ENCODE measurements around the gene IGF2BP3. TPM values are rescaled to one million over a fixed set of nuclear protein-coding genes. Genes with fewer than 3 reads are reported as not detected.
A peak's percentile ranks its signal among the peaks of the same experiment; 100 is the strongest.

The IGF2BP3 gene
- total RNA-seq, 1 donor from 2014 or later = 2.0 TPM

- Histone ChIP-seq H3K27ac (no peak overlapping the region), H3K4me3 (no peak overlapping the region), H3K36me3 (no peaks in the 10 kb centered on the region), H3K9me3 (no peaks in the 10 kb centered on the region), H3K27me3 (ENCODE audit: low read depth) (no peaks in the 10 kb centered on the region), H3K4me1 (peaks cover 44% of the 10 kb centered on the region)
- DNase-seq = no peak
- peak in 1 of 2 donors; percentile 4 for ATAC-seq
- TF ChIP-seq, protein P1, sequence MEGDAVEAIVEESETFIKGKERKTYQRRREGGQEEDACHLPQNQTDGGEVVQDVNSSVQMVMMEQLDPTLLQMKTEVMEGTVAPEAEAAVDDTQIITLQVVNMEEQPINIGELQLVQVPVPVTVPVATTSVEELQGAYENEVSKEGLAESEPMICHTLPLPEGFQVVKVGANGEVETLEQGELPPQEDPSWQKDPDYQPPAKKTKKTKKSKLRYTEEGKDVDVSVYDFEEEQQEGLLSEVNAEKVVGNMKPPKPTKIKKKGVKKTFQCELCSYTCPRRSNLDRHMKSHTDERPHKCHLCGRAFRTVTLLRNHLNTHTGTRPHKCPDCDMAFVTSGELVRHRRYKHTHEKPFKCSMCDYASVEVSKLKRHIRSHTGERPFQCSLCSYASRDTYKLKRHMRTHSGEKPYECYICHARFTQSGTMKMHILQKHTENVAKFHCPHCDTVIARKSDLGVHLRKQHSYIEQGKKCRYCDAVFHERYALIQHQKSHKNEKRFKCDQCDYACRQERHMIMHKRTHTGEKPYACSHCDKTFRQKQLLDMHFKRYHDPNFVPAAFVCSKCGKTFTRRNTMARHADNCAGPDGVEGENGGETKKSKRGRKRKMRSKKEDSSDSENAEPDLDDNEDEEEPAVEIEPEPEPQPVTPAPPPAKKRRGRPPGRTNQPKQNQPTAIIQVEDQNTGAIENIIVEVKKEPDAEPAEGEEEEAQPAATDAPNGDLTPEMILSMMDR (IDR thresholded peaks at IDR 0.05) = no peak
- intact Hi-C loops (cut with DNase I) = no loop called here
Measured at GRCh38 chr7:23335621-23336020, 134.7 kb downstream of the IGF2BP3 start.

DNA sequence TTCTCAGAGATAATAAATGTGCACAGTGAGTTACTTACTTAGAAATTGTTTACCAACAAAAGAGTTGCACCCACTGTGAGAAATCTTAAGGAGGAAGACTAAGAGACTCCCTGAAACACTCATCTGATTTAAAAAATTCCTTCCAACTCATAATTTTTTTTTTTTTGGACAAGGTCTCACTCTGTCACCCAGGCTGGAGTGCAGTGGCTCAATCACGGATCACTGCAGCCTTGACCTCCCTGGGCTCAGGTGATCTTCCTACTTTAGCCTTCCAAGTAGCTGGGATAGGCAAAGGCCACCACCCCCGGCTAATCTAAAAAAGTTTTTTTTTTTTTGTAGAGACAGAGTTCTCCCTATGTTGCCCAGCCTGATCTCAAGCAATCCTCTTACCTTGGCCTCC is 135.2 kb downstream of the IGF2BP3 start:
- no peaks in the 10 kb centered on the region for H3K36me3 ChIP-seq
- no peak for DNase-seq
- H3K4me1 ChIP-seq = peaks cover 44% of the 10 kb centered on the region
- no peak for ATAC-seq
- TF ChIP-seq, protein P1 (IDR thresholded peaks at IDR 0.05) = no peak
- H3K27ac ChIP-seq = no peak overlapping the region
- no peak overlapping the region for H3K4me3 ChIP-seq
- H3K9me3 ChIP-seq = no peaks in the 10 kb centered on the region
- H3K27me3 ChIP-seq (ENCODE audit: low read depth) = no peaks in the 10 kb centered on the region
- intact Hi-C loops (cut with DNase I) = no loop called here

- Histone ChIP-seq H3K4me3 (no peak overlapping the region), H3K27ac (peak overlapping the region; percentile 65), H3K36me3 (no peaks in the 10 kb centered on the region), H3K27me3 (ENCODE audit: low read depth) (no peaks in the 10 kb centered on the region), H3K4me1 (peaks cover 44% of the 10 kb centered on the region), H3K9me3 (no peaks in the 10 kb centered on the region)
- no peak for DNase-seq
- TF ChIP-seq, protein P1 (IDR thresholded peaks at IDR 0.05) = no peak
- intact Hi-C loops (cut with DNase I) = no loop called here
- ATAC-seq = peak; percentile 79 to 90
Measured at GRCh38 chr7:23334482-23335056, 135.7 kb downstream of the IGF2BP3 start.

DNA sequence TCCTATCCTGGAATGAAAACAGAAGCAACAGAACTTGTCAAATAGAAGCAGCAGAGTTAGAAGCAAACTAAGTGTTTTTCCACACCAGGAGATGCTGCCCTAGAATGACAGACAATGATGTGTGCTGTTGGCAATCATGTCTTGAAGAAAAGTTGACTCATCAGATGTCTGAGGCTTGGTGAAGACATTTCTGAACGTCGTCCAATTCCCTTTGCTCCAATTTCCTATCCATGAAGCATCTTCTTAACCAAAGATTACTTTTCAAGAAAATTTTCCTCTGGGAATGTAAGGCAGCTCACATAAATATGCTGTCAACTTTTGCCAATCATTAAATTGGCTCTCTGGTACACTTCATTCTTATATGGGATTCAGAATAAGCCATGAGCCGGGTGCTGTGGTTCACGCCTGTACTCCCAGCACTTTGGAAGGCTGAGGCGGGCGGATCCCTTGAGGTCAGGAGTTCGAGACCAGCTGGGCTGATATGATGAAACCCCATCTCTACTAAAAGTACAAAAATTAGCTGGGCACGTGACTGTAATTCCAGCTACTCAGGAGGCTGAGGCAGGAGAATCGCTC is 136.5 kb downstream of the IGF2BP3 start:
- Histone ChIP-seq H3K36me3 (no peaks in the 10 kb centered on the region), H3K27me3 (ENCODE audit: low read depth) (no peaks in the 10 kb centered on the region), H3K9me3 (no peaks in the 10 kb centered on the region), H3K27ac (peak overlapping the region; percentile 65), H3K4me3 (no peak overlapping the region), H3K4me1 (peaks cover 44% of the 10 kb centered on the region)
- TF ChIP-seq, protein P1 (IDR thresholded peaks at IDR 0.05) = no peak
- peak; percentile 8 to 31 for ATAC-seq
- intact Hi-C loops (cut with DNase I) = no loop called here
- DNase-seq = no peak

- intact Hi-C loops (cut with DNase I) = no loop called here
Measured at GRCh38 chr7:23332910-23333612, 137.2 kb downstream of the IGF2BP3 start.

More at GRCh38 chr7:23332910-23333612, 137.2 kb downstream of the IGF2BP3 start:
- DNase-seq (no peak), ATAC-seq (peak in 1 of 2 donors; percentile 46)
- Histone ChIP-seq H3K9me3 (no peaks in the 10 kb centered on the region), H3K4me1 (peaks cover 44% of the 10 kb centered on the region), H3K27me3 (ENCODE audit: low read depth) (no peaks in the 10 kb centered on the region), H3K4me3 (no peak overlapping the region), H3K36me3 (no peaks in the 10 kb centered on the region), H3K27ac (peak overlapping the region; percentile 65)
- TF ChIP-seq, protein P1 (IDR thresholded peaks at IDR 0.05) = no peak

All from lower lobe of right lung (tissue), 2 donors.